IPS-18a (cell line): ENCODE results near the gene OVOL2.
"Not testable (repeated sequence)": the region's sequence is repeated elsewhere in the genome, so short reads cannot be mapped to it uniquely, and the experiment has no call there.

Experiments used
- H3K27ac ChIP-seq: one replicate; pipeline ENCODE4 v1.5.1; 2013; ENCODE audit warnings: low read length
- H3K27me3 ChIP-seq: one replicate; pipeline ENCODE4 v1.6.1; 2013; ENCODE audit warnings: mild to moderate bottlenecking, low read length; ENCODE audit not compliant: control insufficient read depth, insufficient read depth
- H3K36me3 ChIP-seq: one replicate; pipeline ENCODE4 v1.6.1; 2013; ENCODE audit warnings: low read depth, low read length; ENCODE audit not compliant: control insufficient read depth
- H3K4me1 ChIP-seq: one replicate; pipeline ENCODE4 v1.6.1; 2013; ENCODE audit warnings: low read depth, low read length; ENCODE audit not compliant: control insufficient read depth
- H3K4me3 ChIP-seq: one replicate; pipeline ENCODE4 v1.5.1; 2013; ENCODE audit warnings: low read length
- H3K9ac ChIP-seq: one replicate; pipeline ENCODE4 v1.6.1; 2013; ENCODE audit warnings: mild to moderate bottlenecking, low read length, moderate library complexity
- H3K9me3 ChIP-seq: one replicate; pipeline ENCODE4 v1.6.1; 2013; ENCODE audit warnings: low read depth, low read length; ENCODE audit not compliant: control insufficient read depth

The OVOL2 gene

GRCh38 chr20:18087054-18087453, 29.3 kb upstream of the OVOL2 start:
- H3K27ac ChIP-seq = no peak overlapping the region
- no peaks in the 10 kb centered on the region for H3K27me3 ChIP-seq

DNA sequence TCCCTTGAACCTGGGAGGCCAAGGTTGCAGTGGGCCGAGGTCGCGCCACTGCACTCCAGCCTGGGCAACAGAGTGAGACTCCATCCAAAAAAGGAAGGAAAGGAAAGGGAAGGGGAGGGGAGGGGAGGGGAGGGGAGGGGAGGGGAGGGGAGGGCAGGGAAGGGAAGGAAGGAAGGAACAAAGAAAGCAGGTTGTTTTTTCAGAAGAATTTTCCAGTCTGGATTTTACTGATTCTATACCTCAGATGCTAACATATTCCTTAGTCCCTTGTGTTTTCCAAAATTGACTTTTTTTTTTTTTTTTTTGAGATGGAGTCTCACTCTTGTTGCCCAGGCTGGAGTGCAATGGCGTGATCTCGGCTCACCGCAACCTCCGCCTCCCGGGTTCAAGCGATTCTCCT, 23.1 kb upstream of the OVOL2 start:
- H3K27ac ChIP-seq, H3K27me3 ChIP-seq, H3K9ac ChIP-seq, H3K9me3 ChIP-seq, H3K4me1 ChIP-seq, H3K36me3 ChIP-seq, H3K4me3 ChIP-seq: not testable (repeated sequence)

More at GRCh38 chr20:18087054-18087453, 29.3 kb upstream of the OVOL2 start:
- Histone ChIP-seq H3K4me3 (no peak overlapping the region), H3K36me3 (no peaks in the 10 kb centered on the region), H3K9ac (no peak overlapping the region), H3K9me3 (no peaks in the 10 kb centered on the region), H3K4me1 (peaks cover 6% of the 10 kb centered on the region)

GRCh38 chr20:18079756-18080353, 22.1 kb upstream of the OVOL2 start:
- H3K36me3 ChIP-seq = no peaks in the 10 kb centered on the region

GRCh38 chr20:18077157-18077556, 19.4 kb upstream of the OVOL2 start:
- no peak overlapping the region for H3K9ac ChIP-seq
- H3K4me1 ChIP-seq = no peaks in the 10 kb centered on the region
- no peaks in the 10 kb centered on the region for H3K36me3 ChIP-seq
- no peaks in the 10 kb centered on the region for H3K9me3 ChIP-seq
- no peak overlapping the region for H3K4me3 ChIP-seq
- H3K27ac ChIP-seq = no peak overlapping the region
- no peaks in the 10 kb centered on the region for H3K27me3 ChIP-seq

More at GRCh38 chr20:18079756-18080353, 22.1 kb upstream of the OVOL2 start:
- no peak overlapping the region for H3K9ac ChIP-seq
- no peak overlapping the region for H3K4me3 ChIP-seq
- no peaks in the 10 kb centered on the region for H3K27me3 ChIP-seq
- no peaks in the 10 kb centered on the region for H3K4me1 ChIP-seq
- H3K9me3 ChIP-seq = no peaks in the 10 kb centered on the region
- no peak overlapping the region for H3K27ac ChIP-seq

GRCh38 chr20:18072532-18072931, 14.8 kb upstream of the OVOL2 start:
- Histone ChIP-seq H3K27ac (no peak overlapping the region), H3K36me3 (no peaks in the 10 kb centered on the region), H3K9ac (no peak overlapping the region), H3K4me3 (no peak overlapping the region), H3K27me3 (no peaks in the 10 kb centered on the region), H3K4me1 (no peaks in the 10 kb centered on the region), H3K9me3 (no peaks in the 10 kb centered on the region)

GRCh38 chr20:18066421-18067333, 9.0 kb upstream of the OVOL2 start:
- Histone ChIP-seq H3K4me3 (no peak overlapping the region), H3K27ac (no peak overlapping the region), H3K9ac (no peak overlapping the region), H3K36me3 (no peaks in the 10 kb centered on the region), H3K9me3 (no peaks in the 10 kb centered on the region), H3K27me3 (no peaks in the 10 kb centered on the region), H3K4me1 (no peaks in the 10 kb centered on the region)

DNA sequence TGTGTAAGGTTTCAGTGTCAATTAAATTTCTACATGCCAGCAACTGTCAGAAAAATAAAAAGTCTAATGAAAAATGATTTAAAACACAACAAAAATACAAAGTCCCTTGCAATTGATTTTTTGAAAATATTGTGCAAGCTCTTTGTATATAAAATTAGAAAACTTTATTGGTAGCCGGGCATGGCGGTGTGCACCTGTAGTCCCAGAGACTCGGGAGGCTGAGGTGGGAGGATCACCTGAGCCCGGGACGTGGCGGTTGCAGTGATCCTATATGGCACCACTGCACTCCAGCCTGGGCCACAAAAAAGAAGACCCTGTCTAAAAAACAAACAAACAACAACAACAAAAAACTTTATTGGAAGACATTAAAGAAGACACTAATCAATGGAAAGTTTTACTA, 6.0 kb upstream of the OVOL2 start:
- Histone ChIP-seq H3K36me3 (no peaks in the 10 kb centered on the region), H3K27ac (no peak overlapping the region), H3K9me3 (no peaks in the 10 kb centered on the region), H3K9ac (no peak overlapping the region), H3K4me3 (no peak overlapping the region), H3K27me3 (peaks cover 20% of the 10 kb centered on the region), H3K4me1 (peaks cover 4% of the 10 kb centered on the region)

GRCh38 chr20:18059603-18060002, 1.9 kb upstream of the OVOL2 start:
- Histone ChIP-seq H3K36me3 (no peaks in the 10 kb centered on the region), H3K9me3 (no peaks in the 10 kb centered on the region), H3K4me3 (peak overlapping the region; percentile 59), H3K27me3 (peaks cover 61% of the 10 kb centered on the region), H3K4me1 (peaks cover 4% of the 10 kb centered on the region), H3K27ac (no peak overlapping the region), H3K9ac (no peak overlapping the region)

DNA sequence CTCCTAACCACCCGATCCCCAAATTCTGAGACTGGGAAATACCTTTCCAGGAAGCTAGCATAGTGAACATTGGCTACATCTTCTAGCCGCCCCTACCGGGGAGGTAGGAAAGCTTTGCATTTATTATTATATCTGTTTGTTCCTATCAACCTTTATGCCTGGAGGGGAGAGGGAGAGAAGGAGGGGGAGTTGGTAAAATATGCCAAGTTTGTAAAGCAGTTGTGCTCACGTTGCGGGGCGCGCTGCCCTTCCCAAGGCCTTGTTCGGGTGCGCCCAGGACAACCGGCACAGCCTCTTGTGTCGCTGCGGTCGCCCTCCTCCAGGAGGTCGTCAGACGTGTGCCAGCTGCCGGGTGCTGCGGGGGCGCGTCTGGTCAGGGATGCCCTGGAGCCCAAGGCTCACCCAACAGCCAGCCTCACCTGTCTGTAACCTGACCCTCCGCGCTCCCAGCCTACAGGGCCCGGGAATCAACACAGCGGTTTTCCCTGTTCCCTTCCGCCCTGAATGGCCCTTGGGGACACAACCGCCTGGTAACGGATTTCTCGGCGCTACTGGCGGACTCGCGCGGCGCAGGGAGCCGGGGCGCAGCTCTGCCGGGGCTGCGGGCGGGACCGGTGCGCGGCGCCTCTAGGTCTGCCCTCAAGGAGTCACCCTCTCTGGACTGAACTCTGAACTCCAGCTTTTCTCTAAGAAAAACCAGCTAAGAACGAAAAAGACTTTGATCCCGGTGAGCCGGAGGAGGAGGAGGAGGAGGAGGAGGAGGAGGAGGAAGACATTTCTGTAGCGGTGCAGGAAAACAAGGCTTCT, 1.1 kb upstream of the OVOL2 start:
- Histone ChIP-seq H3K9ac (no peak overlapping the region), H3K9me3 (no peaks in the 10 kb centered on the region), H3K4me3 (peak overlapping the region; percentile 59), H3K36me3 (no peaks in the 10 kb centered on the region), H3K27me3 (peaks cover 69% of the 10 kb centered on the region), H3K27ac (no peak overlapping the region), H3K4me1 (peaks cover 4% of the 10 kb centered on the region)

DNA sequence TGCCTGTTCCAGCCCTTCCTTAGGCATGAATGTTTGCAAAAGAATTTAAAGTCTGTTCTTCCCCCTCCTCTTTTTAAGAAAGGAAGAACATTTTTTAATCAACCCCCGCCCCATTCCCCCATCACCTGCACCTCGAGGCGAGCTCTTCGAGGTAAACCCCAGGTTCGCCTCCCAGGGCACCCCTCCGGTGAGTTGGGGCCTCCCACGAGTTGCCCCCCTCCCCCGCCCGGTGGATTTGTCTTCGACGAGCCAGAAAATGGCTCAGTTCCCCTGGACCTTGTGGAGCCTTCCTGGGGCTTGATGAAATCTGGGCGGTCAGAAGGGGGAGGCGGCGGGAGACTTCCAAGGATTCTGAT, 256 bp upstream of the OVOL2 start:
- peak overlapping the region; percentile 59 for H3K4me3 ChIP-seq
- peaks cover 71% of the 10 kb centered on the region for H3K27me3 ChIP-seq
- H3K9ac ChIP-seq = no peak overlapping the region
- H3K27ac ChIP-seq = no peak overlapping the region
- H3K9me3 ChIP-seq = no peaks in the 10 kb centered on the region
- no peaks in the 10 kb centered on the region for H3K36me3 ChIP-seq
- H3K4me1 ChIP-seq = peaks cover 4% of the 10 kb centered on the region

DNA sequence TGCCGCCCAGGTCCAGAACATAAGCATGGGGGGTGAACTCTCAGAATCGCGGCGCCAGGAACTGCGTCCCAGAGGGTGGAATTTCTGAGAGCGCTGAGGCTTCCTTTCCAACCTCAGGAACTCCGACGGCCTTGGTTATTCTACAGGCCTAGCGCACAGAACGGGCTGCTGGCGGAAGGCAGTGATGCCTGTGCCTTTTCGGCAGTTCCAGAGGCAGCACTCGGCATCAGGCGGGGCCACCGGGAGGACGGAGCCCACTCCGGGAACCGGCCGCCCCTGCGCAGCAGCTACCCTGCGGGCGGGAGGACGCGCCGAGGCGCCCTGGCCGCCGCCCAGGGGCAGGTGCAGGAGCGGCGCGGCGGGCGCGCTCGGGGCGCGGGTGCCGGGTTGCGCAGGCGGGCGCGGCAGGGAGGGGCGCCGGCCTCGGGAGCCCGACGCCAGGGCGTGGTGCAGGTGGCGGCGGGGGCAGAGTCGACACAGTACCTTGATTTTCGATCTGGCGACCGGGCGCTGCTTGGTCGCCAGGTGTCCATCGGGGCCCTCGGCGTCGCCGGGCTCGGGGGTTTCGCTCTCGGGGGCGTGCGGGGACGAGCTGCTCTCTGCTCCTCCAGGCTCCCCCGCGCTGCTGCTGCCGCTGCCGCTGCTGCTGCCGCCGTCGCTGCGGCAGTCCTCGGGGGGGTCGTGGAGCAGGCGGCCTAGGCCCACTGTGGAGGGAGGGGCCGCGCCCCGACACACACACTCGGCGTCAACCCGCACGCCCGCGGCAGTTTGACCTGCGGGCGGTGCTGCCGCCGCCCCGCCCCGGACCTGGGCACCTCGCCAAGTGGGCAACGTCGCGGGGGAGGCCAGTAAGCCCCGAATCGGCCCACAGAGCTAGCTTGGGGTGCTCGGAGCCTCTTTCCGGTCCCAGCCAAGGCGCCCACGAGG, 1.3 kb downstream of the OVOL2 start:
- H3K27ac ChIP-seq = no peak overlapping the region

More for the DNA sequence above, 1.3 kb downstream of the OVOL2 start:
- Histone ChIP-seq H3K27me3 (peaks cover 71% of the 10 kb centered on the region), H3K9me3 (no peaks in the 10 kb centered on the region), H3K4me3 (peak overlapping the region; percentile 59), H3K4me1 (peaks cover 4% of the 10 kb centered on the region), H3K9ac (no peak overlapping the region), H3K36me3 (no peaks in the 10 kb centered on the region)
